ENCODE results near the gene CHCHD4. TPM values are rescaled to one million over a fixed set of nuclear protein-coding genes. Genes with fewer than 3 reads are reported as not detected.

CHCHD4 gene
- total RNA-seq, 1 donor from 2014 or later = 12.0 TPM

DNA sequence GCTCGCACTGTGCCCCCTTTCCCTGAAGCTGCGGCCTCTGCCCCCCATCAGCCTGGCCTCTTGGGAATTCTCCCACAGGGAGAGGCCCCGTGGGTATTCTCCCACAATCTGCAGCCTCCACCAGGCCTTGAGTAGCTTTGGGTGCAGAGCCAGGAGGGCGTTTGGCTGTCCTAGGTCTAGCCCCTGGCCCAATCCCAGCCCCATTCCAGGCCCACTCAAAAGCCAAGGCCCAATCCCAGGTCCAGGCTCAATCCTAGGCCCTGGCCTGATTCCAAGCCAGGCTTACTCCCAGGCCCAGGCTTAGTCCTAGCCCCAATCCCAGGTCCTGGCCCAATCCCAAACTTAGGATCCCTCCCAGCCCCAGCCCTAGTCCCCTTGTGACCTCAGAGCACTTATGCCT is 59.8 kb downstream of the CHCHD4 start:
- intact Hi-C loops (cut with DNase I) = no loop called here
- no peak overlapping the region for H3K27ac ChIP-seq
- TF ChIP-seq, protein P1, sequence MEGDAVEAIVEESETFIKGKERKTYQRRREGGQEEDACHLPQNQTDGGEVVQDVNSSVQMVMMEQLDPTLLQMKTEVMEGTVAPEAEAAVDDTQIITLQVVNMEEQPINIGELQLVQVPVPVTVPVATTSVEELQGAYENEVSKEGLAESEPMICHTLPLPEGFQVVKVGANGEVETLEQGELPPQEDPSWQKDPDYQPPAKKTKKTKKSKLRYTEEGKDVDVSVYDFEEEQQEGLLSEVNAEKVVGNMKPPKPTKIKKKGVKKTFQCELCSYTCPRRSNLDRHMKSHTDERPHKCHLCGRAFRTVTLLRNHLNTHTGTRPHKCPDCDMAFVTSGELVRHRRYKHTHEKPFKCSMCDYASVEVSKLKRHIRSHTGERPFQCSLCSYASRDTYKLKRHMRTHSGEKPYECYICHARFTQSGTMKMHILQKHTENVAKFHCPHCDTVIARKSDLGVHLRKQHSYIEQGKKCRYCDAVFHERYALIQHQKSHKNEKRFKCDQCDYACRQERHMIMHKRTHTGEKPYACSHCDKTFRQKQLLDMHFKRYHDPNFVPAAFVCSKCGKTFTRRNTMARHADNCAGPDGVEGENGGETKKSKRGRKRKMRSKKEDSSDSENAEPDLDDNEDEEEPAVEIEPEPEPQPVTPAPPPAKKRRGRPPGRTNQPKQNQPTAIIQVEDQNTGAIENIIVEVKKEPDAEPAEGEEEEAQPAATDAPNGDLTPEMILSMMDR (IDR thresholded peaks at IDR 0.05) = no peak
- DNase-seq (no peak), ATAC-seq (no peak)
- H3K36me3 ChIP-seq = no peaks in the 10 kb centered on the region
- no peaks in the 10 kb centered on the region for H3K9me3 ChIP-seq
- no peaks in the 10 kb centered on the region for H3K4me1 ChIP-seq
- H3K27me3 ChIP-seq = no peaks in the 10 kb centered on the region
- no peak overlapping the region for H3K4me3 ChIP-seq

DNA sequence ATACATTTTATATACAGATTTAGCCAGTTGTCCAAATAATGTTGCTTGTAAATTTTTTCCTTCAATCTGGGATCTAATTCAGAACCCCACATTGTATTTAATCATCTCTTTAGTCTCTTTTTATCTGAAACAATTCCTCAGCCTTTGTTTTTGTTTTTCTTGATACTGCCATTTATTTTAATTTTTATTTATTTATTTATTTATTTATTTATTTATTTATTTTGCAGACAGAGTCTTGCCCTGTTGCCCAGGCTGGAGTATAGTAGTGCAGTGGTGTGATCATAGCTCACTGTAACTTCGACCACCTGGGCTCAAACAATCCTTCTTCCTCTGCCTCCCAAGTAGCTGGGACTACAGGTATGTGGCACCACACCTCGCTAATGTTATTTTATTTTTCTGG is 61.5 kb downstream of the CHCHD4 start:
- no peak overlapping the region for H3K4me3 ChIP-seq
- H3K9me3 ChIP-seq = no peaks in the 10 kb centered on the region
- TF ChIP-seq, protein P1 (IDR thresholded peaks at IDR 0.05) = no peak
- H3K36me3 ChIP-seq = no peaks in the 10 kb centered on the region
- ATAC-seq (no peak), DNase-seq (no peak)
- H3K4me1 ChIP-seq = no peaks in the 10 kb centered on the region
- no peaks in the 10 kb centered on the region for H3K27me3 ChIP-seq
- intact Hi-C loops (cut with DNase I) = no loop called here
- H3K27ac ChIP-seq = no peak overlapping the region

Other genes with a start within 250 kb of the CHCHD4 start
- gene WNT7A, start 244.8 kb downstream of the CHCHD4 start, total RNA-seq = 6.6 TPM
- 86.3 TPM for gene TMEM43, start 182 bp upstream of the CHCHD4 start, total RNA-seq
- gene XPC, start 53.7 kb upstream of the CHCHD4 start, total RNA-seq = 36.1 TPM
- gene LSM3, start 53.9 kb upstream of the CHCHD4 start, total RNA-seq = 8.8 TPM

All from upper lobe of right lung (tissue), 1 donor.